Activated CD4-positive, alpha-beta T cell treated with anti-CD3 and anti-CD28 coated beads, Interleukin-2, amount 10 ng/mL, durations not matched to agents 24 days and 14 days (primary cell): ENCODE results near the gene PTPRT. TPM values are rescaled to one million over a fixed set of nuclear protein-coding genes. Genes with fewer than 3 reads are reported as not detected.

ENCODE experiments used
- DNase-seq: peaks from one replicate; pipeline ENCODE4 v3.0.0; 2022
- H3K27ac Mint-ChIP-seq: one replicate; pipeline ENCODE4 v1.8.0; 2022; ENCODE audit warnings: mild to moderate bottlenecking, mixed read lengths
- H3K27me3 Mint-ChIP-seq: one replicate; pipeline ENCODE4 v1.8.0; 2022; ENCODE audit warnings: mixed read lengths
- H3K36me3 Mint-ChIP-seq: one replicate; pipeline ENCODE4 v1.8.0; 2022; ENCODE audit warnings: low read depth, mild to moderate bottlenecking, mixed read lengths
- H3K4me1 Mint-ChIP-seq: one replicate; pipeline ENCODE4 v1.8.0; 2021; ENCODE audit warnings: mixed read lengths
- H3K4me3 Mint-ChIP-seq: one replicate; pipeline ENCODE4 v1.8.0; 2022; ENCODE audit warnings: mild to moderate bottlenecking, moderate library complexity, mixed read lengths
- H3K9me3 Mint-ChIP-seq: one replicate; pipeline ENCODE4 v1.8.0; 2021; ENCODE audit warnings: mixed read lengths
- intact Hi-C: fragments of 100-400 bp; cut with micrococcal nuclease; formaldehyde crosslinking; loops from one replicate; pipeline ENCODE4 v1.15.1; 2023
- total RNA-seq: library from RNA; stranded (reverse); gene quantifications from 2 replicates; pipeline ENCODE4 v1.2.3, GENCODE V29; 2022

The PTPRT gene
- total RNA-seq, 1 donor from 2014 or later, result not detected

DNA sequence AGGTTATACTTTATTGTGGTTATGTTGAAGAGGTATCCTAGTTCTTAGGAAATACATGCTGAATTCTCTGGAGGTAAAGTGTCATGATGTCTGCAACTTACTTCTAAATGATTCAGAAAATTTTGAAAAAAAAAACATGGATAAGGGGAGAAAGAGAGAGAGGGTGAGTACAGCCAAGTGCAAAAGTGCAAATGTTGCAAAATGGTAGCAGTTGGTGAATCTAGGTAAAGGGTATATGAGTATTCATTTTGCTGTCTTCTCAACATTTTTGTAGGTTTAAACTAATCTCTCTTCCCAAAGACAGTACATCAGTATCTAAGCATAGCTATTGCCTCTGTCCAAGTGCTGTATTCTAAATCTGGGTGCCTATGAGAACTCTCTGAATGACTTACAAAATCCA lies 992.1 kb downstream of the PTPRT start:
- intact Hi-C loops, result no loop called here
- no peak overlapping the region for H3K4me3 Mint-ChIP-seq
- no peak overlapping the region for H3K27ac Mint-ChIP-seq
- DNase-seq, result no peak
- H3K36me3 Mint-ChIP-seq, result no peaks in the 10 kb centered on the region
- no peaks in the 10 kb centered on the region for H3K27me3 Mint-ChIP-seq
- no peaks in the 10 kb centered on the region for H3K4me1 Mint-ChIP-seq
- H3K9me3 Mint-ChIP-seq, result no peaks in the 10 kb centered on the region

DNA sequence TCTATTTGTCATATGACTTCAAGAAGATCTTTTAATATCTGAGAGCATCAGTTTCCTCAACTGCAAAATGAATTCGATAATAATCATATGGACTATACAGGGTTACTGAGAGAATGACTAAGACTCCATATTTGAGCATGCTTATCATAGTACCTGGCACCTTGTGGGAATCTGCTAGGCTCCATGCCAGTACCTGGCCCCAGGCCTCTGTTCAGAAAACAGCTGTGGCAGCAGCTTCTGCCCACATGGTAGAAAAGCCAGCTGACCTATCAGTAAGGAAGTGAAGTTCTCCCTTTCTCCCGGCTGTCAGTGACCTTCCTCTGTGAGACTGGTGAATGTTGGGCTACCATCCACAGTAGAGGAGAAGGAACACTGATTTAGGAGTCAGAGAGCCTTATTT lies 996.6 kb downstream of the PTPRT start:
- intact Hi-C loops, result no loop called here
- H3K9me3 Mint-ChIP-seq, result no peaks in the 10 kb centered on the region

DNA sequence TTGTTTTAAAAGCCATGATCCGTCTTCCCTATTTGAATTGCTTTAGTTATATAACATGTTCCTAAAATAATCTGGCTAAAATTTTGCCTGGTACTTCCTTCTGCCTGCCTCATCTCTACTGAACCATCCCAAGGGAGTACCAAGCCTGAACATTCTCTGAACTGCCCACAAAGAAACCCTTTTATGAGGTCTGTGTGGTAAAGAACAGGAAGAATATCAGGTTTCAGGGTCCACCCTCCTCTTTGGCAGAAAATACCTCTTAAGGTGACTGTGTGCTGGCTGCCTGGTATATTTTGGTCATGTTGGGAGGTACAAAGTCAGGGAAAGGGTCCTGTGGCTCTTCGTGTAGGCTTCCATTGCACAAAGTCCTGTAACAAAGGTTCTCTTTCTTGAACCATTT lies 997.4 kb downstream of the PTPRT start:
- Mint-ChIP-seq H3K27ac (no peak overlapping the region), H3K4me3 (no peak overlapping the region), H3K4me1 (no peaks in the 10 kb centered on the region), H3K27me3 (no peaks in the 10 kb centered on the region), H3K36me3 (no peaks in the 10 kb centered on the region), H3K9me3 (no peaks in the 10 kb centered on the region)
- DNase-seq, result no peak
- intact Hi-C loops, result no loop called here

More for the DNA sequence above, 996.6 kb downstream of the PTPRT start:
- Mint-ChIP-seq H3K27me3 (no peaks in the 10 kb centered on the region), H3K36me3 (no peaks in the 10 kb centered on the region), H3K4me1 (no peaks in the 10 kb centered on the region), H3K4me3 (no peak overlapping the region), H3K27ac (no peak overlapping the region)
- no peak for DNase-seq

DNA sequence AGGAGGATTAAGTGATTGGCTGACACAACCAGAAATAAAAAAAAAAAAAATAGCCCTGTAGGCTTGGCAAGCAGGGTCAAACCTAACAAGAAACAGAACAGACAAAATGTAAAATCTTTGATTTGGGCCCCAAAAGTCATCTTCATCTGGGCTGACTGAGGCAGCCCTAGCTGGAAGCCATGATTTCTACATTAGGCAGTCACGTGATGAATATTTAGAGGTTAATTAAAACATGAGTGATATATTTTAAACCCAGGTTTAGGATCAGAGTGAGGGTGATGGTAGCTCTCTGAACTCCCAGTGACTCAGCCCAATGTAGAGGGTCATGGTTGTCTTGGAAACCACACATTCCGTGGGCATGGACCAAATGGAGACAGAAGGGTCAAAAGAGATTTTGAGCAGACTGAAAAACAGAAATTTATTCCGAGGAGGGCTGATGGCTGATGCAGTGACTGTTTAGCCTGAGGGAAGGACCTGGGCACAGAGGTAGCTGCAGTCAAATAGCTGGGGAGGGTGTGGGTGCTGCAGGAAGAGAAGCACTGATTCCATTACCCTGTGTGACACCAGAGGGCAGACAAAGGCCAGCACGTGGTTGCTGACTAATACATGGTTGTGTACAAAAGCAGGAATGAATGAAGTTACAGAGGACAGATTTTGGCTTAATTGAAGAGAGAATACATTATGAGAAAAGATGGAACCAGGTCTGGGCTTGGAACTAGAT lies 998.4 kb downstream of the PTPRT start:
- Mint-ChIP-seq H3K27ac (no peak overlapping the region), H3K36me3 (no peaks in the 10 kb centered on the region), H3K4me3 (no peak overlapping the region), H3K27me3 (no peaks in the 10 kb centered on the region), H3K4me1 (no peaks in the 10 kb centered on the region), H3K9me3 (peaks cover 4% of the 10 kb centered on the region)
- DNase-seq, result no peak
- intact Hi-C loops, result no loop called here

DNA sequence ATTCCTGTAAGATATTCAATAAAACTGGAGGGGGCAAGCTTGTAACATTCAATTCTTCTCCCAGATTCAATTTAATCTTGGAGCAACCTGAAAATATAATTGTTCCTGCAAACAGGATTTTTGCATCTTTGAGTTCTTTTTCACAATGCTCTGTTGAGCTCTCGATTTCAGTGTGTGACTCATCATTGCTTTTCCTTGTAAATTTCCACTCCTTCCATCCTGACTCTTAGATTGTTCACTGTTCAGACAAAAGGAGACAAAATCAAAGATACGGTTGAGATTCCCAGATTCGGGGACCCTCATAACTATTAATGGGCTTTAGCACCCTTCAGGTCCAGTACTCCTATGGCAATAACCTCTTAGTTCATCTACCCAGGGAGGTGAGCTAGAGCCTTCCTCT lies 999.6 kb downstream of the PTPRT start:
- Mint-ChIP-seq H3K9me3 (peaks cover 4% of the 10 kb centered on the region), H3K27me3 (no peaks in the 10 kb centered on the region), H3K4me1 (no peaks in the 10 kb centered on the region), H3K4me3 (no peak overlapping the region), H3K36me3 (no peaks in the 10 kb centered on the region), H3K27ac (no peak overlapping the region)
- intact Hi-C loops, result no loop called here
- no peak for DNase-seq

DNA sequence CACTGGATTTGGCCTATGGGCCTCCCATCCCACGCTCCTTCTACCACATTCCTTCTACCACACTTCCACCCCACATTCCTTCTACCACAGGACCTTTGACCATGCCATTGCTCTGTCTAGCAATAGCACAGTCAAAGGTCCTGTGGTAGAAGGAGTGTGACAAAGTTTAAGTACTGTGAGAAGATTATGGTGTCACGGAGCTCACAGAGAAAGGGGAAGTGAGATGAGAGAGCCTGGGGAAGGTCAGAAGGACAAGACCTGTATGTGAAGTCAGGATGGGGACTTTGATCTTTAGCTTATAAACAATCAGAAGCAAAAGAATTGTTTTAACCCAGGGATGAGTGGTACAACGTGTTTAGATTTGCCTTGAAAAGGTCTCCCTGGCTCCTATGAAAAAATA lies 1003.4 kb downstream of the PTPRT start:
- no peak overlapping the region for H3K27ac Mint-ChIP-seq
- H3K27me3 Mint-ChIP-seq, result no peaks in the 10 kb centered on the region
- H3K4me3 Mint-ChIP-seq, result no peak overlapping the region
- intact Hi-C loops, result no loop called here
- H3K36me3 Mint-ChIP-seq, result no peaks in the 10 kb centered on the region
- H3K4me1 Mint-ChIP-seq, result no peaks in the 10 kb centered on the region
- no peak for DNase-seq
- H3K9me3 Mint-ChIP-seq, result peaks cover 4% of the 10 kb centered on the region

DNA sequence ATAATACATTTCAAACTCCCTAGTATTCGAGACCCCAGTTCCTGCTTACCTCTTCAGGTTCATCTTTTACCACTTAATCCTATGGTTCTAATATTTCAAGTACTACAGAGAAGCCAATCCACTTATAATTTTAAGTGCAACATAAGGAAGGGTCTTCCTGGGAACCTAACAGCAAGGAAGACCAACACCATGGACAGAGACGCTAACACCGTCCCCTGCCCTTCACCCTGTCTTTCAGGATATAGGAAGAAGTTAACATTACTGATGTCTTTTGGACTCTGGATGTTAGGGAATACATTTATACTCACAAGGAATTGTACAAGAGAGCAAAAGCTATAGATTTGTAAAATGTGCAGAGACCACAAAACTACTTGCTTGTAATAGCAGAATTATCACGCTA lies 1006.6 kb downstream of the PTPRT start:
- H3K36me3 Mint-ChIP-seq, result no peaks in the 10 kb centered on the region

DNA sequence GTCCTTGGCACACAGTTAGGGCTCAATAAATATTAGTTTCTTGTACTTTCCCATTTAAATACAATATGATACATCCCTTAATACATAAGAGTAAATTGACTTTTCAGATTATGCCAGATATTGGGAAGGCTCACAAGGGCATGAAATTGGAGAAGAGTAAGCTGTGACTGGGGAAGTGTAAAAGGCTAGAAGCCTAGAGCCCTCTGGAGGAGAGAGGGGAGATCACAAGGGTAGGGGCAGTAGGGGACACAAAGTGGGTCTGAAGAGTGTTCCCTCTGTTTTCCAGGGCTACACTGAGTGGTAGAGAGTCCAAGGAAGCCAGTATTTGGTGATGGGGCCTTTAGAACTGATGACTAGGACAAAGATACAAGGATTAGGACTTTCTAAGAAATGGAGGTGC lies 1008.6 kb downstream of the PTPRT start:
- no peak for DNase-seq
- intact Hi-C loops, result no loop called here
- Mint-ChIP-seq H3K9me3 (no peaks in the 10 kb centered on the region), H3K27ac (no peak overlapping the region), H3K4me3 (no peak overlapping the region), H3K36me3 (no peaks in the 10 kb centered on the region), H3K27me3 (no peaks in the 10 kb centered on the region), H3K4me1 (no peaks in the 10 kb centered on the region)

More for the DNA sequence above, 1006.6 kb downstream of the PTPRT start:
- H3K4me3 Mint-ChIP-seq, result no peak overlapping the region
- H3K27ac Mint-ChIP-seq, result no peak overlapping the region
- peaks cover 4% of the 10 kb centered on the region for H3K9me3 Mint-ChIP-seq
- H3K4me1 Mint-ChIP-seq, result no peaks in the 10 kb centered on the region
- no peak for DNase-seq
- H3K27me3 Mint-ChIP-seq, result no peaks in the 10 kb centered on the region
- intact Hi-C loops, result no loop called here

DNA sequence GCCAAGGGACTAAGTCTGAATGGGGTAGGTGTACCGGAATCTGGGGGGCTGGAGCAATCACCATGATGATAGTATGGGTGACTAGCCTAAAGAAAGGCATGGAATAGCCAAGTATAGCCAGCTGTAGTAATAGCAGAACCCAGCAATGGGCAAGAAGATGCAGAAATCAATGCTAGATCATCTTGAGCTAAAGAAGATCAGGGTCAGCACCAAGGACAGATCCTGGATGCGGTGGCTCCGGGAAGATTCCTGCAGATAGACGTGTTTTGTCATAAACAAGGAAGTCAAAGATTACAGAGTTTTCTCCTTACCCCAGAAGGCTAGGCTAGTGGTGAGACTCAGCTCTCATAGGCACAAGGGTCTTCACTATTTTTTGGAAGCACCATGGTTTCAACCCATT lies 1009.9 kb downstream of the PTPRT start:
- Mint-ChIP-seq H3K27ac (no peak overlapping the region), H3K4me1 (no peaks in the 10 kb centered on the region), H3K4me3 (no peak overlapping the region), H3K27me3 (no peaks in the 10 kb centered on the region), H3K36me3 (no peaks in the 10 kb centered on the region), H3K9me3 (no peaks in the 10 kb centered on the region)
- intact Hi-C loops, result no loop called here
- DNase-seq, result no peak

DNA sequence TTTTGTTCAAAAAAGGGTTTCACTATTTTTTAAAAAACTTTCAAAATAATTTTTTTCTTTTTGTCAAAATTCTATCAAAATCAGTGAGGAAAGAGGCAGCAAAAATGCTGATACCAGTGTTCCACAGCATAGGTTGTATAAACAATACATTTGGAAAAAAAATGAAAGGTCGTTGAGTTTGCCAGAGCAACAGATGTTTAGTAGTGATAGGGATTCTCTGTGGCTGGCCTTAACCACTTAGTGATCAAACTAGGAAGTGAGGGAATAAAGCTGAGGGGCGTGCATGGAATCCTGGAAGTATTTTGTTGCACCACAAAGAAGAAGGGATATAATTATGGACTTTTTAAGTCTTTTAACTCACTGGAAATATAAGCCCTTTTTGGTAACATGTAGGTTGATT lies 1016.3 kb downstream of the PTPRT start:
- Mint-ChIP-seq H3K27me3 (no peaks in the 10 kb centered on the region), H3K27ac (no peak overlapping the region), H3K9me3 (no peaks in the 10 kb centered on the region), H3K4me1 (no peaks in the 10 kb centered on the region), H3K4me3 (no peak overlapping the region), H3K36me3 (no peaks in the 10 kb centered on the region)
- intact Hi-C loops, result no loop called here
- DNase-seq, result no peak

DNA sequence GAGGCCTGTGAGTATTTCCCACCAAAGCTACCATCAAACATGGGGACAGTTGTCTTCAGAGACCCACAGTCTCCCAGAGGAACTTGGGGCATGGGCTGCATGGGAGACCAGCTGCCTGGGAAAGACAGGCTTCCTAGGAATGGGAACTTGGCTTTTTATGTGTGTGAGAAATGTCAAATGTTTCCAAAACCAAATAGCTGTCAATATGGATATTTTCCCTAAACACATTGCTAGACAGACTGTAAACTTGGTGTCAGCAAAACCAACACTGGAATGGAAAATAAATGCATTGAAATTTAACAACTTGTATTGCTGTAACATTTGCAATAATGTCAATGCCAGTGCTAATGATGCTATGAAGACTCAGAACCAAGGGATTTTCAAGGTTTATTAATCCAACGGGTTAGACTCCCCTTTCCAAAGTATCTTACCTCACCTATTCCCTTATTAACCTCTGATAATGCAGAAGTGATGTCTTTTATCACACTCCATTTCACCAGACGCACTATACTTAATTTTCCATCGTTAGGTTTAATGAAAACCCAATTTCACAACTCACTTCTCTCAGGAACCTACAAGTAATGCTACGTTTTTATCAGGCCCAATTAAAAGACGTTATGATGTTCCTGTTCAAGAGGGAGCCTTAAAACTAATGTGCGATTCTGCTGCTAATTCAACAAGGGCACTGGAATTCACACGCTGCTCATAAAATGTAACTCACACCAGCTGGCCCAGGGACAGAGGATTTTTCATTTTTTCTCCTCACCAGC lies 1025.4 kb downstream of the PTPRT start:
- no peak overlapping the region for H3K4me3 Mint-ChIP-seq
- H3K4me1 Mint-ChIP-seq, result no peaks in the 10 kb centered on the region
- no peak for DNase-seq
- H3K36me3 Mint-ChIP-seq, result no peaks in the 10 kb centered on the region
- H3K27ac Mint-ChIP-seq, result no peak overlapping the region
- H3K9me3 Mint-ChIP-seq, result no peaks in the 10 kb centered on the region
- no peaks in the 10 kb centered on the region for H3K27me3 Mint-ChIP-seq
- intact Hi-C loops, result no loop called here

DNA sequence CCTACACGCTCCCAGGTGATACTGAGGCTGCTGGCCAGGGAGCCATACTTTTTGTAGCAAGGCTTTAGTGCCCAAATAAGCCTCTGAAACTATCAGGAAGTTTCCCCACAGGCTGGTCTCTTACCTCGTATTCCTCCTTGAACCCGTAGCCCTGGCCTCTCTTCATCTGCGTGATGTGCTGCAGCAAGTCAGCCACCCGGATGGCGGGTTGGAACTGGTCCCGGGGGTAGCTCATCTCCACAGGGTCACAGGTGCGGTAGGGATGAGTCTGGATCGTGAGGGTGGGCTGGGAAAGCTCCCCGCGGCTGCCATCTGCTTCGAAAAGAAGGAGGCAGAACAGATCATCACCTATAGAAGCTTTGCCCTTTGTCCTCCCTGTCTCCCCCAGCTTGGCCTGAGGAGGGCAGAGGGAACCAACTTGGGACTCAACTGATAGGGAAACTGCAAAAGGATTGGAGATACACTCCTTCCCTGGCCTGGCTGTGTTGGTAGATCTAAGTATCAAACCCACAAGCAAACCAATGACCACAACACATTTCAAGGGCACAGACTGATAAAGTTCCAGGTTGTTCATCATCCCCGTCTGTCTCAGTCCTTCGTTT lies 1028.4 kb downstream of the PTPRT start:
- Mint-ChIP-seq H3K4me1 (no peaks in the 10 kb centered on the region), H3K4me3 (no peak overlapping the region), H3K27me3 (no peaks in the 10 kb centered on the region), H3K36me3 (no peaks in the 10 kb centered on the region), H3K9me3 (no peaks in the 10 kb centered on the region), H3K27ac (no peak overlapping the region)
- no peak for DNase-seq
- intact Hi-C loops, result no loop called here

DNA sequence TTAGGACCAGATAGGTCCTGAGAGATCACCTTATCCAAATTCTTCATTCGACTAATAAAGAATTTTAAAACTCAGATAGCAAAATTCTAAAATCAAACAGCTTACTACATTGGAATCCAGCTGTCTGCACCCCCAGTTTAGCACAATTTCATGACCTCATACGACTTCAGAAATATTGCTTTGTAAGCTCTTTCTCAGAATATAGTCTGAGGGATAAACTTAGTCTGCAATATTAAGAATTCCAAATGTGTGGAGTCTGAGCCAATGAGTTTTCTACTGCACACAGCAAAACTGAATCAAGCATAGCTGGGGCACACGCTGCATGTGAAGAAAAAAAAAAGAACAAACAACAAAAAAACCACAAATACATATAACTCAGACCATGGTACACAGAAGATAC lies 1029.9 kb downstream of the PTPRT start:
- Mint-ChIP-seq H3K4me3 (no peak overlapping the region), H3K27me3 (no peaks in the 10 kb centered on the region), H3K27ac (no peak overlapping the region), H3K36me3 (no peaks in the 10 kb centered on the region), H3K4me1 (no peaks in the 10 kb centered on the region), H3K9me3 (no peaks in the 10 kb centered on the region)
- intact Hi-C loops, result no loop called here
- no peak for DNase-seq

DNA sequence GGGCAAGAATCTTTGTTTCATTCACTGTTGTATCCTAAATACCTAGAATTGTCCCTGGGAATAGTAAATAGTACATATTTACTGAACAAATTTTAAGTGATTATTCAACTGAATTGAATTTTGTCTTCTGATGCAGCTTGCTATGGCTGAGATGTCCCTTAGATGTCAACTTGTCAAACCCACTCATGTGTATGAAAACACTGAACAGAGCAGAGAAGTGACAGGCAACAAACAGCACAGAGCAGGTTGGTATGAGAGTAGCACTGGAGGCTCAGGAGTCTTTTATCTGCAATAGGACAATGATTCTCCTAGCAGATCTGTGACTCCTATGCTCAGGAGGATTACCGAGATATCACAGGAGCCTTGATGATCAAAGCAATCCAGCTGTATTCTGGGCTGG lies 1031.4 kb downstream of the PTPRT start:
- Mint-ChIP-seq H3K27ac (no peak overlapping the region), H3K9me3 (no peaks in the 10 kb centered on the region), H3K27me3 (no peaks in the 10 kb centered on the region), H3K36me3 (no peaks in the 10 kb centered on the region), H3K4me1 (no peaks in the 10 kb centered on the region), H3K4me3 (no peak overlapping the region)
- intact Hi-C loops, result no loop called here
- DNase-seq, result no peak
